ENCODE measurements around the gene PSMA2. TPM values are rescaled to one million over a fixed set of nuclear protein-coding genes. Genes with fewer than 3 reads are reported as not detected.

PSMA2 gene
- polyA plus RNA-seq, 1 experiment: 50.8 TPM

DNA sequence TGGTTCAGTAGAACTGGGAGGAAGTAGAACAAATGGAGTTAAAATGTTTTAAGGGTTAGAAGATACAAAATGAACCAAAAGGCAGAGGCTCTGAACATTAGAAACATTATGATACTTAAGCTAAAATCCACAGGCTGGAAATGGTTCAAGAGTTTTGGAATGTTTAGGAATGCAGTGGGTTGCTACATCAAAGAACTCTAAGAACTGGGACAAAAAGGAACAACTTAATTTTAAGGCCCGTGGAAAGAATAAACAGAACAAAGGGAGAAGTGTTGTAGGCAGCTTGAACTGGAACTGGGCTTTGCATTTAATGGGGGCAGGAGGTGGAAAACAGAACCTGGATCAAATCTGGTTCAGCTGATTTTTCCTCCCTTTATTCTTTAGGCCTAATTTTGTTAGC lies 16.6 kb downstream of the PSMA2 start:
- no peak for DNase-seq (ENCODE audit: low read depth)
- H3K27me3 ChIP-seq (ENCODE audit: control insufficient read depth, insufficient read depth, low read length): no peaks in the 10 kb centered on the region
- peaks cover 2% of the 10 kb centered on the region for H3K36me3 ChIP-seq (ENCODE audit: control insufficient read depth, insufficient read depth, low read length)
- ChIA-PET POLR2A (no interaction called here), CTCF (interaction anchor here (1.0 to 1.3 kb wide), 2 partner anchors 19 to 346 kb away, joined by 3 read pairs; no protein-coding TSS in a partner anchor)
- no peak for TF ChIP-seq CTCF (IDR thresholded peaks at IDR 0.05; ENCODE audit: insufficient read depth, low read depth, low read length)
- H3K4me3 ChIP-seq (ENCODE audit: low read depth, low read length): no peak overlapping the region

- TF ChIP-seq CTCF (IDR thresholded peaks at IDR 0.05; ENCODE audit: insufficient read depth, low read depth, low read length): no peak
- H3K36me3 ChIP-seq (ENCODE audit: control insufficient read depth, insufficient read depth, low read length): peaks cover 2% of the 10 kb centered on the region
- no peak overlapping the region for H3K4me3 ChIP-seq (ENCODE audit: low read depth, low read length)
- peak; percentile 37 for DNase-seq (ENCODE audit: low read depth)
- H3K27me3 ChIP-seq (ENCODE audit: control insufficient read depth, insufficient read depth, low read length): no peaks in the 10 kb centered on the region
- ChIA-PET CTCF (no interaction called here), POLR2A (no interaction called here)
Observed at GRCh38 chr7:42914421-42915045, 17.4 kb downstream of the PSMA2 start.

DNA sequence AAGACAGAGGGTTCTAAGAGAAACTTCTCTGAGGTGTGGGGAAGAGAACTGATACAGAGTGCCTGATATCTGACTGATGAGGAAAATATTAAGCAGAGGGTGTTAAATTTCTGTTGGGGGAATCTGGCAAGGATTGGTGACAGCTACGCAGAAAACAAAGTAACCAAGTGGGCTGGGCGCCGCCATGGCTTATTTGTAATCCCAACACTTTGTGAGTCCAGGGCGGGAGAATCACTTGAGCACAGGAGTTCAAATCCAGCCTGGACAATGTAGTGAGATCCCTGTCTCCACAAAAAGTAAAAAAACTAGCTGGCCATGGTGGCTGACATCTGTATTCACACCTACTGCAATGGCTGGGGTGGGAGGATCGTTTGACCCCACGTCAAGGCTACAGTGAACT lies 18.0 kb downstream of the PSMA2 start:
- POLR2A ChIA-PET: no interaction called here

GRCh38 chr7:42913591-42913990 lies 18.4 kb downstream of the PSMA2 start:
- Histone ChIP-seq H3K27me3 (ENCODE audit: control insufficient read depth, insufficient read depth, low read length) (no peaks in the 10 kb centered on the region), H3K36me3 (ENCODE audit: control insufficient read depth, insufficient read depth, low read length) (peaks cover 2% of the 10 kb centered on the region), H3K4me3 (ENCODE audit: low read depth, low read length) (no peak overlapping the region)
- ChIA-PET CTCF (no interaction called here), POLR2A (no interaction called here)
- no peak for TF ChIP-seq CTCF (IDR thresholded peaks at IDR 0.05; ENCODE audit: insufficient read depth, low read depth, low read length)
- no peak for DNase-seq (ENCODE audit: low read depth)

More for the DNA sequence above, 18.0 kb downstream of the PSMA2 start:
- Histone ChIP-seq H3K4me3 (ENCODE audit: low read depth, low read length) (no peak overlapping the region), H3K27me3 (ENCODE audit: control insufficient read depth, insufficient read depth, low read length) (no peaks in the 10 kb centered on the region), H3K36me3 (ENCODE audit: control insufficient read depth, insufficient read depth, low read length) (peaks cover 2% of the 10 kb centered on the region)
- CTCF ChIA-PET: no interaction called here
- no peak for DNase-seq (ENCODE audit: low read depth)
- no peak for TF ChIP-seq CTCF (IDR thresholded peaks at IDR 0.05; ENCODE audit: insufficient read depth, low read depth, low read length)

- peak; percentile 46 for DNase-seq (ENCODE audit: low read depth)
- ChIA-PET CTCF (interaction anchor here (0.7 to 1.4 kb wide), 2 partner anchors 12 to 971 kb away, joined by 3 to 4 read pairs; no protein-coding TSS in a partner anchor), POLR2A (no interaction called here)
- 0 out of 2 replicates have a peak, but pooled peaks have one; percentile 5 for TF ChIP-seq CTCF (IDR thresholded peaks at IDR 0.05; ENCODE audit: insufficient read depth, low read depth, low read length)
- Histone ChIP-seq H3K4me3 (ENCODE audit: low read depth, low read length) (peak within 1 kb of the TSS; percentile 66), H3K27me3 (ENCODE audit: control insufficient read depth, insufficient read depth, low read length) (no peaks in the 10 kb centered on the region), H3K36me3 (ENCODE audit: control insufficient read depth, insufficient read depth, low read length) (no peaks in the 10 kb centered on the region)
Observed at GRCh38 chr7:42911454-42912447, 20.2 kb downstream of the PSMA2 start, which contains the start of gene C7orf25. C7orf25 (minus strand) TSS chr7:42912070; CDS start chr7:42910900, 1,170 bp downstream.

All from BJ (cell line).